GM19240 (cell line): ENCODE measurements around the gene RAD51B.
"Not testable (repeated sequence)": the region's sequence is repeated elsewhere in the genome, so short reads cannot be mapped to it uniquely, and the experiment has no call there.

Experiments used
- DNase-seq: peaks from one replicate; pipeline ENCODE4 v3.0.0; 2011; ENCODE audit warnings: low spot score; ENCODE audit not compliant: insufficient read length

The RAD51B gene

DNA sequence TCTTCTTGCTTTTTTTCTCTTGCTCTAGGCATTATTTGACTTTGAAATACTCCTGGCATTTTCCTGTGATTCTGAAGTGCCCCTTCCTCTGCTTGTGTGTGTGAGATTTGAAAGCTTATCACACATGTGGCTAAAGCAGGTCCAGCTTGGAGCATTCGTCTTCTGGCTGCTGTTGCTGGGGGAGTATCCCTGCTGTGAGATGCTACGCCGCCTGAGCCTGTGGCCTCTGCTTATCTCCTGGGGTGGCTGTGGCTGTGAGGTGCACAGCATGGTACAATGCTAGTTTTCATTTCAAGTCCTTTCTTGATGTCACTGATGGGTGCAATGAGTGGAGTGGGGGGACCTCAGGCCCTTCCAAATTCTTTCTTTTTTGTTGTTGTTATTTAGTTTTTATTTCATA, 601.5 kb downstream of the RAD51B start:
- DNase-seq, result no peak

DNA sequence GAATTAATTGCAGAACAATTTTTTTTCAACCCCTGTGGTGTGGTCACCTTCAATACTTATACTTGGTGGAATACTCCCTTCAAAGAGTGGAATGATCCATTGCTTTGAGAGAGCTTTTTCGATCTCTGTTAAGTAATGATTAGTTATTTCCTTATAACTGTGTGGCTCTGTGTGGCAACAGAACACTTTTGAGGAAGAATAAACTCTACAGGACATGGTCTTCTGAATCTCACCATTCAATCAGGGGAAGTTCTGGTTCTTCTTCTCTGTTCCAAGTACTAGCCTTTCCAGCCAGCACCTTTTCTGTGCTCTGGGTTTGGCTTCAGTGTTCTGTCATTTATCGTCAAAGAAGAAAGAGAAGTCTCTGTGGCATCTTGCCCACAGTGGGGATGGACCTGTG, 604.1 kb downstream of the RAD51B start:
- DNase-seq, result no peak

DNA sequence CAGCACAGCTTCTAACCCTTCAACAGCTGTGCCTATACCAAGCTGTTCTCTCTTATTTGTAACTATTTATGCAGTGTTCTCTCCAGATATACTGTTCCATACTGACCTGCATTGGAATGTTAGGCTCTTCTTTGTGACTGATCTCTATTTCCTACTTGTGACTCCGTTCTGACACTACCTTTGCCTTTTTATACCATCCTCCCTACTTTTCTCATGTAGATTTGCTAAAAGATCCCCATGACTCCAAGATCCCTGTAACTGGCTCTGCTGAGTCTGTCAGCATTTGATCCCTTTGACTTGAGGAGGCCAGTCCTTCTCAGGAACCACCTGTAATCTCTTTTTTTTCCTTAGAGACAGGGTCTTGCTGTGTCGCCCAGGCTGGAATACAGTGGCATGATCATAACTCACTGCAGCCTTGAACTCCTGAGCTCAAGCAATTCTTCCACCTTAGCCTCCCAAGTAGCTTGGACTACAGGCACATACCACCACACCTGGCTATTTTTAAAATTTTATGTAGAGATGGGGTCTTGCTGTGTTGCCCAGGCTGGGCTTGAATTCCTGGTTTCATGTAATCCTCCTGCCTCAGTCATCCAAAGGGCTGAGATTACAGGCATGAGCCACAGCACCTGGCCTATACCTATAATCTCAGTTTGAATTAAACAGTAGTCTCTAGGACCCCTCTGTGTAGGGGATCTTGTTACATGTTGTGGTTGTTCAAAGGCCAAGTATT, 605.0 kb downstream of the RAD51B start:
- DNase-seq, result no peak

DNA sequence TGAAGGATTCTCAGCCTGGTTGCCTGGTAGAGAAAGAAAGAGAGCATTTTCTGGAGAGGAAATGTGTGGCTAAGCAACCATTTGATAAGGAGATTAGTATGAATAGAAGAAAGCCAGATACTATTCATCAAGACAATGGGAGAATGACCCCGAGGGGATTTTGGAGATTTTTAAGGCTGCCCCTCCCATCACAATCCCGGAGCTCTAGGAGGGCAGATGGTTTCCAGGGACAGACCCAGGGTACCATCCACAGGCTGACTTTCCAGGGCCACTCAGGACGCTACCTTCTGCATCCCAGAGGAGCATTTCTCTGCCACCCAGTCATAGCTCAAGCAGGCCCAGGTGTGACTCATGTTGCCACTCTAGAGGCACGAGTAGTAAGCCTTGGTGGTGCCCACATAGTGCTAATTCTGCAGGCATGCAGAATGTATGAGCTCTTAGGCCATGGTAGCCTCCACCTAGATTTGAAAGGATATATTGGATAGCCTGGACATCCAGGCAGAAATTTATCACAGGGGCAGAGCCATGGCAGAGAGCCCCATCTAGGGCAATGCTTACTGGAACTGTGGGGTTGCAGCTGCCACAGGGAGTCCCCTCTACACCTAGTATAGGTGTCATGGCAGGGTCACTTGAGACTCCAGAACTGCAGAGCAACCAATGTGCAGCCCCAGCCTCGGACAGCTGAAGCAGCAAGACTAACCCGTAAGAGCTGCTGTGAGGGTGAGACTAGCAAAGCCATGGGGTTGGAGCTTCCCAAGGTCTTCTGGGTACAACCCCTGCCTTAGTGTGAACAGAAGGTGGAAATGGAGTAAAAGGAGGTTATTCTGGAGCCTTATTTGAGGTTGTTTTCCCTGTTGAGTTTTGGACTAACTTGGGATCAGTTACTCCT, 607.3 kb downstream of the RAD51B start:
- DNase-seq, result no peak

DNA sequence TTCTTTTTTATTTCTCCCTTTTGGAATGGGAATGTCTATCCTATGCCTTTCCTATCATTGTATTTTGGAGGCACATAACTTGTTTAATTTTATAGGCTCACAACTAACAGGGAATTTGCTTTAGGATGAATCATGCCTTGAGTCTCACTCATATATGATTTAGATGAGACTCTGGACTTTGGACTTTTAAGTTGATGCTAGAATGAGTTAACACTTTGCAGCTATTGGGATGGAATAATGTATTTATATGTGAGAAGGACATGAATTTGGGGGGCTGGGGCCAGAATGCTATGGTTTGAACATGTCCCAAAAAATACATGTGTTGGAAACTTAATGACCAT, 607.9 kb downstream of the RAD51B start:
- no peak for DNase-seq

GRCh38 chr14:68428900-68429299, 609.3 kb downstream of the RAD51B start:
- not testable (repeated sequence) for DNase-seq

GRCh38 chr14:68434173-68434572, 614.6 kb downstream of the RAD51B start:
- DNase-seq, result not testable (repeated sequence)

DNA sequence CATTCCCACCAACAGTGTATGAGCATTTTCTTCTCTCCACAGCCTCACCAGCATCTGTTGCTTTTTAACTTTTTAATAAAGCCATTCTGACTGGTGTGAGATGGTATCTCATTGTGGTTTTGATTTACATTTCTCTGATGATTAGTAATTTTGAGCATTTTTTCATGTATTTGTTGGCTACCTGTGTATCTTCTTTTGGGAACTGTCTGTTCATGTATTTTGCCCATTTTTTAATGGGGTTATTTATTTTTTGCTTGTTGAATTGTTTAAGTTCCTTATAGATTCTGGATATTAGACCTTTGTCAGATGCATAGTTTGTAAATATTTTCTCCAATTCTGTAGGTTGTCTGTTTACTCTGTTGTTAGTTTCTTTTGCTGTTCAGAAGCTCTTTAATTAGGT, 616.1 kb downstream of the RAD51B start:
- DNase-seq, result not testable (repeated sequence)

DNA sequence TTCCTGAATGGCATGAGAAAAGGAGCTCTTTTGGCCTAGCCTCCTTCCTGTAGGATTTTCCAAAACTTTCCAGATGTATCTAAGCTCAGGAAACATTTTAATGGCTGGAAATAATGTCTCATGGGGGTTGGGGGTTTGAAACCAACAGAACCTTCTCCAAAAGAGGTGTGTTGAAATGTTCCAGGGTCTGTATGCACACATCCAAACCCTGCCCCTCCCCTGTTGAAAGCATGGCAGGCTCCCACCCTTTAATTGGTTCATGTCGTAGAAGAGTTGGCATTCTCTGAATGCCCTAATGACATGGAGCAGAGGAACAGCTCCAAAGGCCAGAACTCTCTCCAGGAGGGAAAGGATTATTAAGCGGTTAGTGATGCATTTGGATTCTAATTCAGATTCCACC, 620.1 kb downstream of the RAD51B start:
- no peak for DNase-seq

- no peak for DNase-seq
Measured at GRCh38 chr14:68440820-68441219, 621.2 kb downstream of the RAD51B start.

GRCh38 chr14:68441542-68441941, 622.0 kb downstream of the RAD51B start:
- DNase-seq, result no peak

DNA sequence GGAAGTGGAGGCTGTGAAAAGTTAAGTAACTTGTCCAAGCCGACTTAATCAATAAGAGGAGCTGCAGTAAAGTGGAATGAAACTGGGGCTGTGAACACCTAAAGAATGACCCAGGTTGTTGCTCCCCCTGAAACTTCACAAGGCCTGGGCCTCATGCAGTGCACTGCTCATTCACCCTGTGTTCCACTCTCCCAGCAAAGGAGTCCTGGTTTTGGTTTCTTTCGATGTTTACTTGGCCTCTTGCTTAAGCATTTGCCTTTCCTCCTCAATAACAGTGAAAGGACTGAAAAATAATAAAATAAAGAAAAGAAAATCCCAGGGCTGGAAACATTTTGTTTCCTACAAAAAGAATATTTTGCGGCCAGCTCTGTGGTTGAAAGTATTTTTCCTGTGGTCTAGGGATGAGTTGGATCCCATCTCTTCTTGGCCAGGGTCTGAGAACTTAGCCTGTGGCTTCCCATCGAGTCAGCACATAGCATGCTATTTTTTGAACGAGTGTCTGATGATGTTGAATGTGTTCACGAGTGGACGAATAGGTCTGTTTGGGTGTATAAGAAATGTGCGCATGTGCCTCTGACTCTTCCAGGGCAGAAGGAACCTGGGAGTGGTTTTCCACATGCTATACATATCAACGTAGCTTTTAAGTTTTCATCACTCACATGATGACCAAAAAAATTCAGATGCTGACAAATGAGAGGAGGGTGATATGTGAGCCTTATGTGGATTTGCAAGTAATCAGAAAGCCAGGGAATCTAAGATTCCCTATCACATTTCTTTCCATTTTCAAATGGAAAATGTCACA, 623.5 kb downstream of the RAD51B start:
- DNase-seq, result no peak

DNA sequence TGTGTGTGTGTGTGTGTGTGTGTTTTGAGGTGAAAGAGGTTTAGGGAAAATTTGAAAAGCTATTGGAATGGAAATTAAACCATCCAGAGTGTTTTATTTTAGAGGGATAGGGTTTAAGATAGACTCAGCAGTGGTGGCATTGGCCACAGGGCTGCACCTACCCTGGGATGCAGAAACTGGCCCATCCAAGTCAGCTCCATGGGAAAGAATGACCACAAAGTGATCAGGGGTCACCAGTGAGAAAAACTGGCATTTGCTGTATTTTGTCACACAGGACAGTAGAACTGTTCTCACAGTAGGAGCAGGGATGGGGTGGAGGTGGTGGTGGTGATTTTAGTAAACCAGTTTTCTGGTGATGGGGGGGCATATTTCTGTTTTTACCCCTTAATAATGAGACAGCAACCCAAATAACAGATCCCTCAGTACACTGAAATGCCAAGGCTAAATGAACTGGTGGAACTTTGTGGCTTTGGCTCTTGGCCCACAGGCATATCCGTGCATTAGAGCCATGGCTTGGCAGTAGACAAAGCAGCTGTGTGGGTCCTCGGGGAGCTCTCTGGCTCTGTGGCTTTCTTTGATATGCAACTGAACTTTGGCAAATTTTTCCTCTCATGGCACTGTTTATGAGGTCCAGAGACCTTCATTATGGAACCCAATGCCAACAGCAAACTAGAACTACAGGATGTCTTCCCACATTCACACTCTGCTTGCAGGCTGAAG, 625.0 kb downstream of the RAD51B start:
- DNase-seq, result no peak

GRCh38 chr14:68446243-68447040, 626.9 kb downstream of the RAD51B start:
- no peak for DNase-seq

DNA sequence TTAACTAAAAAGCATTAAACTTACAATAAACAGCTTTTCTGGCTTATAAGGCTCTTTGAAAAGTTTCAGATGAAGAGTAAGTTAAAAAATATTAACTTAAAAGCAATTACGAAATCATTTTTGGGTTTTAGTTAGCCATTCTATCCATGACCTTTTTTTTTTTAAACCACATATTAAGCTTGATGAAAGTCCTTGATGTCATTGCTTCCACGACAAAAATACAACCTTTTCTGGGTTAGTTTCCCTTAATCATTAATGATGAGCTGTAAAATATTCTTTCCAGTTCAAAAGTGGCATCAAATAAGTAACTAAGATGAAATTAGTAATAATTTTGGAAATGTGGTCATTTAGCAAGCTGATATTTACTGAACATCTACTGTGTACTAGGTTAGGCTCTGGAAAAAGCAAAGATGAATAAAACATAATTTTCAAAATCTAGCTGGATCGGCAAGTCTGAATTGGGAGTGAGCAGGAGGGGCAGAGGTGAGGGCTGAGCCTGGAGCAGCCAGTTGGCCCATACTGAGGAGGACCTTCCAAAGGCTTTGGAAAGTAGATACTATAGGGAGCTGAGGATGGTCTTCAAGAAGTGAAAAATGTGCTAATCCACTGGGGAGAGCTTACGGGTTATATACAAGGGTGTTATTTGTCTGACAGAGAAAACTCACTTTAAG, 628.1 kb downstream of the RAD51B start:
- no peak for DNase-seq

DNA sequence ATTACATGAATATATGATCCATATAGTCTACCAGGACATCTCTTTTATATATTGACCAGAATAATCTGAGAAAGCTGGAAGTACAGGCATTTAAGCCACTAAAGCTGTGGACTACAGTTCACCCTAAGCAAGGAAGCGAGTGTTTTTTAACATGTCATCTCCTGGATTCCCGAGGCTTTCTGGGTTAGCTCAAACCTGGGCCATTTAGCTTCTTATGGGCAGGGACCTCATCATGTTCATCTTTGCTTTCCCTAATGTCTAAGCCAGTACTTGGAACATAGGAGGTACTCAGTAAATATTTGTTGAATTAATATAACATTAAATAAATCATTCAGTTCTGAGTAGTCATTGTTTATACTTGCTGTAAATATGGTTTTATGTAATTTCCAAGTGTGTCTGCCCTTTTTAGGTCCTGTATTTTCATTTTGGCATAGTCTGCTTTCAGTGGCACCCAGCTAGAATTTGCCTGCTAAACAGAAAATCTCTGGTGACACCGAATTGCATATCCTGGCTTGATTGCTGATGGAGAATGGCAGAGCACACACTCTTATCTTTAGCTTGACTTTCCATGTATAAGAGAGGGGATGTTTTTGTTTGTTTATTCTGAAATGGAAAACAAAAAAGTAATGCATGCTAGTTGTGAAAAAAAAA, 628.8 kb downstream of the RAD51B start:
- no peak for DNase-seq

DNA sequence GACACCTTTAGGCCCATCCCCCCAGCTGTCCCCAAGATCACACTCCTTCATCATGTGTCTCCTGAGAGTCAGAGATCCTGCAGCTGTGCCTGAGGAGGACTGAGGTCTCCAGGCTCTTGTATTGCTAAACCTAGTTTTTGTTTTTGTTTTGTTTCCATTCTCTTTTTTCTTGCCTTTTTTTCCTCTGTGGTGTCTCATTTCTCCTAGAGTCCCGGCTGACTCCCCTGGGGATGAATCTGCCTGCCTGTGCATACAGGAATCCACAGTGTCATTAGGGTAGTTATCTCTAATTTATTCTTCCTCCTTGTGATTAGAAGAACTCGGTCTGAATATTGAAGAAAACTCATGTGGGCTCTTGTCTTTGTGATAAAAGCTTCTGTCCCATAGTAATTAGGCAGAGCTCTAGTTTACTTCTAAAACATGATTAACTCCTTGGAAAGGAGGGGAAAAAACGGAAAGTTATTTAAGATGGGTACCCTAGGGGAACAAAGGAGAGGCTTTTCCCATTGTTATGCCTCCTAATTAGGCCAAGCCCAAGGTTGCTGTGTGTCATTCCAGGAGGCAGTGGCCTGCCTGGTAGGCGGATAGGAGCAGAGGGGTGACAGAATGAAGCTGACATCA, 630.1 kb downstream of the RAD51B start:
- no peak for DNase-seq

DNA sequence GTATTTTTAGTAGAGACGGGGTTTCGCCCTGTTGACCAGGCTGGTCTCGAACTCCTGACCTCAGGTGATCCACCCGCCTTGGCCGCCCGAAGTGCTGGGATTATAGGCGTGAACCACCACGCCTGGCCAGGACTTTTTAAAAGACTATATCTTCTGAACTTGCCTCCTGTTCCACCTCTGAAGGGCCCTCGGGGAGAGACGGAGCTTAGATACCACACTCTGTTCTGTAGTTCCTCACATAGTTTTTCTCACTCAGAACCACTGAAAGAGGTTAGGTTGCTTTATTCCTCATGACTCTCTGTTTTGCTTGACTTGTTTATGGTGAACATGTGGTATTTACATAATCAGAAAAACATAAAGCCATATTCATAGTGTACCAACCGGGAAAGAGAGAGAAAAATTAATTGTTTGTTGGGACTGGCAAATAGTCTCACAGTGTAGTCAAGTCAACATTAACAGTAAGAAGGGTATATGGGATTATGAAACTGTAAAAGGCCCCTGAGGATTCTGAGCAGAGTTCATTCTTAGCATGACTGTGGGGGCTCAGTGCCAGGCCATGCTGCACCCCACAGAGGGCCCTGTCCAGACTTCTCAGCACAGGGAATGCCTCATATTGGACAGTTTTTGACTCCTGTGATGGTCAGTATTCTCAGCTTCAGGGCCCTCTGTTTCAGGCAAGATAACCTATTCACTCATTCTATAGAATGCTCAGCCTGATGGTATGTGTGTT, 631.0 kb downstream of the RAD51B start:
- DNase-seq, result no peak
